Islet precursor cell (in vitro differentiated cells): Measurements from ENCODE around the gene MGAT4A.
"Not testable (repeated sequence)": the region's sequence is repeated elsewhere in the genome, so short reads cannot be mapped to it uniquely, and the experiment has no call there.

Experiments
- DNase-seq: peaks from one replicate; pipeline ENCODE4 v3.0.0-alpha.2; 2018

Gene MGAT4A

DNA sequence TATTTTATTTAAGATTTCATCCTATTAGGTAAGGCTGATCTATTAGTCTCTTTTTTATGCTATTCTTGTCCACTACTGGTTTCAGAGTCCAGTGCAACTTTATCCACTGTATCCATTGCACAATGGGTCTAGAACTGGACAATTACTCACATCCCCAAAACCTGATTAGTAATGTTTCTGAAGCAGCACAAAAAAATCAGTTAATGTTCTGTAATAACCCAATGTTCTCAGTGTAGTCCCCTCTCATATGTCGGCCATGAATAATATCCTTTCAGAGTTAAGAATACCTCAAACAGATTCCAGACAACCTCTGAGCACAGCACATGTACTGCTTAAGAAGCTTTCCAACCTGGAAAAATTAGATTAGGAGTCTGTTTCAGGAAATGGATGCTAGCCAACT is 29.7 kb downstream of the MGAT4A start:
- no peak for DNase-seq

DNA sequence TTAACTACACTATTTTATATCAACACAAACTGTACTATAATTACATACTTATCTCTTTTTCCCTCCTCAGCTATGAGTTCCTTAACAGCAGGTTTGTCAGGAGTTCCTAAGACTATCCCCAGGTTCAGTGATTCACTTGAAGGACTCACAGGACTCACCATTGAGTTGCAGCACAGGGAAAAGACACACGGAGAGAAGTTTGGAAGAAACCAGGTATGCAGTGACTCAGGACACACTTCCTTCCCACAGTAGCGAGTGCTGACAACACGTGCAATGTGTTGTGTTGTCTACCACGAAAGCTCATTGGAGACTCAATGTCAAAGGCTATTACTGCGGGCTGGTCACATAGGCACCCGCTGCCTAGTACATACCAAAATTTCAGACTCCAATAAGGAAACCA is 32.0 kb downstream of the MGAT4A start:
- DNase-seq: no peak

DNA sequence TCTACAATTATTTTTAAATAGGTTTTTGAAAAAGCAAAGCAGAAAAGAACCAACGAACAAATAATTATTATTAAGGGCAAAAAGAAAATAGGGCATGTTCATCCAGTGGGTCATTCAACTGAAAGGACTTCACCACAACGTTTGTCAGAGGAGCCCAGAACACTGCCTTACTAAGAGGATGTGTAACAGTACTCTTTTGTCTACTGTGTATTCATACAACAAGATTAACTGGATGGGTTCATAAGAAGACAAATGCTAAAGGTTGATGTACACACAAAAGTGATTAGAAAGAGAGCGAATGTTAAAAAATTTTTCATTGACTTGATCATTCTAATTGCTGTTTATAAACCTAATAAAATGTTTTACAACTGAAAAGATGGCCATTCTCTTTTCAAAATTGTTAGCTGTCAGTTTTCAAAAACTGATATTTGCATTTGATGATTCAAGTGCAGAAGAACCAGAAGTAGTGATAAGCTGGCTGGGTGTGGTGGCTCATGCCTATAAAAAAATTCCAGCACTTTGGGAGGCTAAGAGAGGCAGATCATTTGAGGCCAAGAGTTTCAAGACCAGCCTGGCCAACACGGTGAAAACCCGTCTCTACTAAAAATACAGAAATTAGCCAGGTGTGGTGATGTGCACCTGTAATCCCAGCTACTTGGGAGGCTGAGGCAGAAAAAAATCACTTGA is 33.1 kb downstream of the MGAT4A start:
- DNase-seq: no peak

DNA sequence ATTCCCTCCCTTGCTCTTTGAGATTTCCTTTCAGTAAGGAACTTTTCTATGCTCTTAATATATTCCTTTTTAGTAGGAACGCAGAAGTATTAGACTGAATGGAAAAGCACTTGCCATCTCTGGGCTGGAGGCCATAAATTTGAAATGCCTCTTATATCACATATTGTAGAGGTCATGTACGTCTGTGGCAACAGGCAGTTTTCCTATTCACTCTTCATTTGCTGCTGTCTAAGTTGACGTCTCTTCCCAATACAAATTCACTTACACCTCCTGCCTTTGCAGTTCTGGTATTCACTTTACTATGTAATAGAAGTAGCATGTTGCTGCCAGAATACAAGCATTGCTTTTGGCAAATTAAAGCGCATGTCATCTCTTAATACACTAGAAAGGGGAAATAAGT is 34.7 kb downstream of the MGAT4A start:
- no peak for DNase-seq

DNA sequence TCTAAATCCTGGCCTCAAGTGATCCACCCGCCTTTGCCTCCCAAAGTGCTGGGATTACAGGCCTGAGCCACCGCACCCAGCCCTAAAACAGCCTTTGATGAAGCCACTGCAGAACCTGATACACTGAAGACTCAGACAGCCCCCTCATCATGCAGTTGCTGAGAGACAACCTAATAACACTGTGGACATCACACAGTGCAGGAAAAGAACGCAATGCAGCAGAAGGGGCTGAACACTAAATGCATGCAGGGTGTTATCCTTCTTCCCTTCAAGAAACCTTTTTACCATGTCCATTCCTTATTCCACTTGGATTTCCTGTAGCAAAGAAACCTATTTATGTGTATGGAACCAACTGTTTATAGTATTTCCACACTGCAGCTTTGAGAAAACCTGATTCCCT is 35.7 kb downstream of the MGAT4A start:
- no peak for DNase-seq

DNA sequence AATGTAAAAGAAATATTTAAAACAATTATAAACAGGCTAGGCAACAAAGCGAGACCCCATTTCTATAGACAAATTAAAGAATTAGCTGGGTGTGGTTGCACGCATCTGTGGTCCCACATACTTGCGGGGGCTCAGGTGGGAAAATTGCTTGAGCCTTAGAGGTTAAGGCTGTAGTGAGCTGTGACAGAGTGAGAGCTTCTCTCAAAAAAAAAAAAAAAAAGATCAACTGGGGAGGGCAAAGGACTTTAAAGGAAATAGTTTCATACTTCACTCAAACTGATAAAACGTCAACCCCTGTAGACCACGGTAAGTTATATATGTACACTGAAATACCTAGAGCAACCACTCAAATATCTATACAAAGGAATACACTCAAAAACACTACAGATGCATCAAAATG is 37.5 kb downstream of the MGAT4A start:
- no peak for DNase-seq

DNA sequence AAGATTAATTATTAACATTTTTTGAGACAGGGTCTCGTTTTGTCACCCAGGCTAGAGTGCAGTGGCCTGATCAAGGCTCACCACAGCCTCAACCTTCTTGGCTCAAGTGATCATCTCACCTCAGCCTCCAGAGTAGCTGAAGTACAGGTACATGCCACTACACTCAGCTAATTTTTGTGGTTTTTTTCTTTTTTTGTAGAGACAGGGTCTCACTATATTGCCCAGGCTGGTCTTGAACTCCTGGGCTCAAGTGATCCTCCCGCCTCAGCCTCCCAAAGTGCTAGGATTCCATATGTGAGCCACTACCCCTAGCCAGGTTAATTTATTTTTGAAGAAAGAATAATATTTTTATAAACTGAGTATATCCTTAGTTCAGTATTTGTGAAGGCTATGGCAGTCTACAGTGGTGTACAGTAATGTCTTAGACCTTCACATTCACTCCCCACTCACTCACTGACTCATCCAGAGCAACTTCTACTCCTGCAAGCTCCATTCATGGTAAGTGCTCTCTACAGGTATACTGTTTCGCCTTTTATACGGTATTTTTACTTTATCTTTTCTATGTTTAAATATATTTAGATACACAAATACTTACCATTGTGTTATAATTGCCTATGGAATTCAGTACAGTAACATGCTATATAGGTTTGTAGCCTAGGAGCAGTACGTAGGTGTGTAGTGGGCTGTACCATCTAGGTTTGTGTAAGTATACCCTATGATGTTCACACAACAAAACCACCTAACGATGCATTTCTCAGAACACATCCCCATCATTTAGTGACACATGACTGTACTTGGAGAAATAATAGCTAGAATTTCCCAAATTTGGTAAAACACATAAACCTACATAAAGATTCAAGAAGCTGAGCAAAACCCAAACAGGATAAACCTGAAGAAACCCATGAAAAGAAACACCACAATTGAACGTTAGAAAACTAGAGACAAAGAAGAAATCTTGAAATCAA is 38.6 kb downstream of the MGAT4A start:
- DNase-seq: no peak

DNA sequence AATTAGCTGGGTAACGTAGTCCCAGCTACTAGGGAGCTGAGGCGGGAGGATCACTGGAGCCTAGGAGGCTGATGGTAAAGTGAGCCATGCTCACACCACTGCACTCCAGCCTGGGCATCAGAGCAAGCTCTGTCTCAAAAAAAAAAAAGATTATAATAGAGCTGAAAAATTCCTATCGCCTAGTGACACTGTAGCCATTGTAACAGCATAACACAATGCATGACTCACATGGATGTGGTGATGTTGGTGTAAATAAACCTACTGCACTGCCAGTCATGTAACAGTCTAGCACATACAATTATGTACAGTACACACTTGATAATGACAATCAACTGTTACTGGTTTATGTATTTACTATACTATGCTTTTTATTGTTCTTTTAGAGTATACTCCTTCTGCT is 39.6 kb downstream of the MGAT4A start:
- no peak for DNase-seq

DNA sequence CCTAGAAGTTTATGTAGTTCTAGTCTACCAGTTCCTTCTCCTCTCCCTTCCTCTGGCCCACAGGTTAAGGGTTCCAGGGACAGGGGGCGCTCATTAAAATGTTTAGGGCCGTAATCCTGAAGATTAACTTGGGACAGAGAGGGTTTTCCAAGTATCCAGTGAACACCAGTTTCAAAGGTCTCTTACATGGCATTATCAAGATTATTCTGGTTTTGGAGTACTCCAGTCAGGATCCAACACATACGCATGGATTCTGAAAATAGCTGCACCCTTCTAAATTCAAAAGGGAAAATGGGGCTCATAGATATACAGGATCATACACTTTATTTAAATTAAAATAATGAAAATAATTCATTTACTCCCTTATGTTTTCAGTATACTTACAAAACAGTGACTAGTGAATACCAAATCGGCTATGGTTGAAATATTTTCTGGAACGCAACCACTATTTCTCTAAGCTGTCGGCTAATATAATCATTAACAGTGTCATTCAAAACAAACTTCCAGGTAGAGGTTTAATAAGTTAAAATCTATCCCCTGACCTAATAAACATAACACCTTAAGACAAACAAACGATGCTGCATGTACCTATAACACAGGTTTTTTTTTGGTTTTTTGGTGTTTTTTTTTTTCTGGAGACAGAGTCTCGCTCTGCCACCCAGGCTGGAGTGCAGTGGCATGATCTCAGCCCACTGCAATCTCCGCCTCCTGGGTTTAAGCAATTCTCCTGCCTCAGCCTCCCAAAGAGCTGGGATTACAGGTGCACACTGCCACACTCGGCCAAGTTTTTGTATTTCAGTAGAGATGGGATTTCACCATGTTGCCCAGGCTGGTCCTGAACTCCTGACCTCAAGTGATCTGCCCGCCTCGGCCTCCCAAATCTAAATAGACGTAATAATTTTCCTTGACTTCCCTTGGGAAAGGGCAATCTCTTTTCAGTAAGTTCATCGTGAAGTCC is 44.7 kb downstream of the MGAT4A start:
- no peak for DNase-seq

DNA sequence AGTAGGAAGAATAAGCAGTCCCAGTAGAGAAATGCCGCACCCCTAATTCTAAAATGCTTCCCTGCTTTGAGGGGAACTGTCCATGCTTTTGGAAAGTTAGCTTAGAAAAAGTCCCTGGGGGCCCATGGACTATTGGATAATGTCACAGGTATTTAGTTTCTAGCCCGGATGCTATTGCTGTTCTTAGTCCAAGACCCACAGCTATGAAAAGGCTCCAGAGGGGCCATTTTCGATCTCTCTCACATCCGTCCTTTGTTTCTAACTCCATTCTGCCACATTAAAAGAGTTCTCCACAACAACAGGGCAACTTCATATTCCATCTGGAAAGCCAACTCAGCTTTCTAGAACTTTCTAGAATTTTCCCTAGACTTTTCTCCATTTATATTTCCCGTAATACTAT is 47.2 kb downstream of the MGAT4A start:
- no peak for DNase-seq

DNA sequence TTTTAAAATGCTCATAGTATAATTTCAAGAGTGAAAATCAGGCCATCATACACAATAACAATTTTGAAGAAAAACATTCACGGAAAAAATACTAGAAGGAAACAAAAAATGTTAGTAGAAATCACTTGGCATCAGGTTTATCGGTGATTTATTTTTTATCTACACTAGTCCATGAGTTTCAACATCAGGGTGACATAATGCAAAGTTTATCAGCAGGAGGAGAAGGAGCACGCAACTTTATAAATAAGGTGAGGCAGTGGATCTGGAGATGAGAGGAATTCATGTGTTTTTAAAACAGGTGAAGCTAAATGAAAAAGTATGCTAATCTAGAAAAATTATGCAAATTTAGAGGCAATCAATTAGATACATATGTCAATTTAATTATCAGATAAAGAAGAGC is 54.2 kb downstream of the MGAT4A start:
- no peak for DNase-seq

DNA sequence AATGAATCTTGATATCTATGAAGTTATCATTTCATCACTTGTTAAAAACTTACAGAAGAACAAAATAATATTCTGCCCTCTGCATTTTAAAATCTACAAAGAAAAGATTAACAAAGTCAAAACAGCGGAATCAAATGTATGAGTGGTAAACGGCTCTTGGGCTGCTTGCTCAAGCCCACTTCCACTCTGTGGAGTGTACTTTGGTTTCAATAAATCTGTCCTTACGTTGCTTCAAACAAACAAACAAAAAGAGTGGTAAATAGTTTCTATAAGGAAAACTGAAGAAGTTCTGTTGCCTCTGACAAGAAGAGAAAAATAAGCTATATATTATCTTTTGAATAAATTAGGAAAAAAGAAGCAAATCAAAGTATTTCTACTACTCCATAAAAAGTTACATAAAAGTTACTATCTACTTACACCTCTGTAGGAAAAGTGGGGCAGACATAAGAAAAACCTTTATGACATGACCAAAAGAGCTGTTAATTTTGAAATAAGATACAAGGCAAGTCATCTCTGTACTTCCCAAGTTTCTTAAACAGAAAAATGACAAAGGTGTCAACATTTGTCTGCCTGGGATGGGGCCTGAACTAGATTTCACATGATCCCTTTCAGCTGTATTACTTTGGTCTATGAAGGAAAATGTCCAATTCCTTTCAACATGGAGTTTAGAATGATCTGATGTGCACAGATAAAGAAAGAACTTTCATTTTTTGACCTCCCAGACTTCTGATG is 56.5 kb downstream of the MGAT4A start:
- DNase-seq: no peak

DNA sequence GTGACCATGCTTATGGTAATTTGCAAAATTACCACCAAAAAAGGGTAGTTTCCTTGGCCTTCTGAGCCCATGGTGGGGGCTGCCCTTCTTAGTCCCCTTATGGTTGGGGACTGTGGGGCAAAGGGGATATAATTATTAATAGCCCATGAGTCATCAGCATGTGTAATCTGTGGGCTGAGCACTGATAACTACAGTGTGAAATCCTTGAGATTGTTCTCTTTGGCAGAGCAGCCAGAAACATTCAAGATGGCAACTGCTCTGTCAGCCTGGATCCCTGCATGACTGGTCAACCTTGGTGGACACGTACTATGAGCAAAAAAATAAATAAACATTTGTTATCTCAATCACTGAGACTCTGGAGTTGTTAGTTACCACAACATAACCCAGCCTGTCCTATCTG is 61.3 kb downstream of the MGAT4A start:
- no peak for DNase-seq

DNA sequence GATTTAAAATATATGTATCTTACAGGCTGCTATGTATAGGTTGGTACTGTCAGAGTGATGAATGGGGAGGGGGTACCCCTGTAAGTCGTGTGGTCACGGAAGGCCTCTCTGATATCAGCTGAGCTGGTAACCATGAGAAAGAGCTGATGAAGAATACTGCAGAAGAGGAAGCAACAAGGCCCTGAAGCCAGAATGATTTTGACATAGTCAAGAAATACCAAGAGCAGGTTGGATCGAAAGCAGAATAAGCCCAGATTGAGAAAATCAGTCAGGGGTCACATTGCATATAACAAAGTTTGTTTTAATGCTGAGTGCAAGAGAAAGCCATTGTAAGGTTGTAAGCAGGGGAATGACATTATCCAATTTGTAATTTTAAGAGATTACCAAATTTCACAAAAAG is 65.3 kb downstream of the MGAT4A start:
- DNase-seq: no peak

DNA sequence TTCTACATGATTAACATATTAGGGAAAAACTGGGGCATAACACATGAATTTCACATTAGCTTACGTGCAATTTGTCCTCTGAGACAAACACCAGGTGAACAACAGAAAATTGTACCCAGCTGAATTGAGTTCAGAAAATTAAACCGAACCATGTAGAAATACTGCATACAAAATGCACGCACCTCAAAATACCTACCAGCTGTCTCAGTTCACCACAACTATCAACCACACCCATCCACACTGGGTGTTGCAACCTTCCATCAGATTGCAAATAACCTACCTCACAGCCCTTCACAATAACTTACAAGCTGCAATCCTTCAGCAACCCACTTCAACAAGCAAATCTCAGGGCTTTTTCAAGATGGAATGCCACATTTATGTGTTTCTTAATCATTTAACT is 66.6 kb downstream of the MGAT4A start:
- DNase-seq: no peak

DNA sequence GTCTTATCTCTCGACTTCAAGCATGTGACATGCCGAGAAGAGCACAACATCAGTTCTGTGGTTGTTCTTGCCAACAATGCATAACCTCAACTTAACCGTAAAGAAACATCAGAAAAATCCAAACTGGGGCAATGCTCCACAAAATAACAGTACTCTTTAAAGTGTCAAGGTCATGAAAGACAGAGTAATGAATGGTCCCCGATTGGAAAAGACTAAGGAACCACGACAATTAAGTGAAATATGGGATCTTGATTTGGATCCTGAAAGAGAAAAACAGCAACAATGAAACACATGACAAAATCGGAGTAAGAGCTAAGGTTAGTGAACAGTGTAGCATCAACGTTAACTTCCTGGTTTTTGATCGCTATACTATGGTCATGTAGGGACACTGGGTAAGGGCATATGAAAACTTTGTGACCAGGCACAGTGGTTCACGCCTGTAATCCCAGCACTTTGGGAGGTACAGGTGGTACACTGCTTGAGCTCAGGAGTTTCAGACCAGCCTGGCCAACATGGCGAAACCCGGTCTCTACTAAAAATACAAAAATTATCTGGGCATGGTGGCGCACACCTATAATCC is 67.3 kb downstream of the MGAT4A start:
- DNase-seq: no peak

DNA sequence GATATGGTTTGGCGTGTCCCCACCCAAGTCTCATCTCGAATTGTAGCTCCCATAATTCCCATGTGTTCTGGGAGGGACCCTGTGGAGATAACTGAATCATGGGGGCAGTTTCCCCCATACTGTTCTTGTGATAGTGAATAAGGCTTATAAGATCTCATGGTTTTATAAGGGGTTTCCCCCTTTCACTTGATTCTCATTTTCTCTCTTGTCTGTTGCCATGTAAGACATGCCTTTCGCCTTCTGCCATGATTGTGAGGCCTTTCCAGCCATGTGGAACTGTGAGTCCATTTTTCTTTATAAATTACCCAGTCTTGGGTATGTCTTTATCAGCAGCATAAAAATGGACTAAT is 71.5 kb downstream of the MGAT4A start:
- not testable (repeated sequence) for DNase-seq

DNA sequence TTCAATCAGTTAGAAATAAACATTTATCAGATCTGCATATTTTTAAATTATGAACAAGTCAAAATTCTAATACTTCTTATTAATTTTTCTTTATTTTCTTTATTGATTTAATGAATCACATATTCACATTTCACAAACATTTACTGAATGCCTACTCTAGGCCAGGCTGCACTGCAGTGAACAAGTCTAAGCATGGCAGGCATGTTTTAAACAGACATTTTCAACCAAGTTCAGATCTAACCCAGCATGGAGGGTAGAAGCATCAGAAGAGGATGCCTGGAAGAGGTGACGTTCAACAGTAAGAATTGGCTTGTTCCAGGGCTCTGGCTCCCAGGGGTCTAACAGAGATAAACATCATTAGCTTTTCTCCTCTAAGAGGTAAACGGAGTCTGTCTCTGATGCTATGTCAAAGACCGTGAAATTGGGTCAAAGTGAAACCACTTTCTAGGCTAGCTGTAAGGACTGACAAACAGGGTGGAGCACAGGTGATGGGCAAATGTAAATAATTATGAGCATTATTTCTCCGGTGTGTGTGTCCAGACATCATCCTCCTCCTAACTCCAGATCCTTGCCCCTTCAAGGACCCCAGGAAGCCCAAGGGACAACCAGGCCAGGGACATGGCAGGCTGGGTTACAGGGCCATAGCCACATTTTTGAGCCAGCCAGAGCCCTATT is 72.0 kb downstream of the MGAT4A start:
- no peak for DNase-seq

DNA sequence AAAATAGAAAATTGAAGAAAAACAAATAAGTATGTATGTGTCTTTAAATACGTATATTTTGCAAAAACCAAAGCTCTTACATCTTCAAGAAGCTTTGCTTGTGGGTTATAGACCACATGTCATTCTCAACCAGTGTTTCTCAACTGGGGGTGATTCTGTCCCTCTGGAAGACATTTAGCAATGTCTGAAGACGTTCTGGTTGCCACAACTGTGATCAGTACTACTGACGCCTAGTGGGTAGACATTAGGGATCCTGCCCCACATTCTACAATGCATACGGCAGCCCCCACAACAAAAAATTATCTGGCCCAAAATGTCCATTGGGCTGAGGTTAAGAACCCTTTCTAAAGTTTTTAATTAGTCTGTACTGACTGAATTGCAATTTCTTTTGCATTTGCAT is 74.1 kb downstream of the MGAT4A start:
- no peak for DNase-seq

DNA sequence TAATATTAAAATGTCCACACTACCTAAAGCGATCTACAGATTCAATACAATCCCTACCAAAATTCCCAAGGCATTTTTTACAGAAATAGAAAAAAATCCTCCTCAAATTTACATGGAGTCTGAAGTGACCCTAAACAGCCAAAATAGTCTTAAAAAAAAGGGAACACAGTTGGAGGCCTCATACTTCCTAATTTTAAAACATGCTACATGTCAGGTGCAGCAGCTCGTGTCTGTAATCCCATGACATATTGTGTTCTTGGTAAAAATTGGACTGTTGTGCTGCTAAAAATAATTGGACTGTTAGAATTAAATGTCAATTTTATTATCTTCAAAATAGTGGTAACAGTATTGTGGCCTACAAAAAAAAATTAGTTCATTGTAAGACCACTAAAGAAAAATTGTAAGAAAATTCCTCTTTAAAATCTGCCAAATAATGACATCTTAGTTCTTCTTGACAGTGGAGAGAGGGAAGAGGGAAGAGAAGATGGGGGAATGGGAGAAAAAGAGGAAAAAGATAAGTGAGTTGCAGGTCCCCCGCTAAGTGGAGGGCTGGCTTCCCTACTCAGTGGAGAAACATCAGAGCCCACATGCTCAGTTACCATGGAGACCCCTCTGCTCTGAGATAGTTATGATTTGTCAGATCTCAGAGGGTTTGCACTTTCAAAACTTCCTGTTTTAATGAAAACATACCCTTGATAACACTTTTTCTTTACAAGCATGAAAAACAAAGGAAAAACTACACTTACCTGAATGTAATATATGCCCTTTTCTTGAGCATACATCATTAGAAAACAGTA is 76.0 kb downstream of the MGAT4A start:
- DNase-seq: no peak

DNA sequence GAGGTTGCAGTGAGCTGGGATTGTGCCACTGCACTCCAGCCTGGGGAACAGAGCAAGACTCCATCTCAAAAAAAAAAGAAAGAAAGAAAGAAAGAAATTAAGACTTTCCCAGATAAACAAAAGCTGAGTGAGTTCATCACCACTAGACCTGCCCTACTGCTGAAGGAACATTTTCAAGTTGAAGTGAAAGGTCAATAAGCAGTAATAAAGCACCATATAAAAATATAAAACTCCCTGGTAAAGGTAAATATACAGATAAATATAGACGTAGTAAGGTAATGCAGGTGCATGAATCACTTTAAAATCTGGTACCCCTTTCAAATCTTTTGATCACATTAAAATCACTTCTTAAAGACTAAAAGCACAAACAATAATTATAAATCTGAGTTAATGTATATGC is 79.9 kb downstream of the MGAT4A start:
- no peak for DNase-seq
